Fibroblast of the aortic adventitia (primary cell): ENCODE data around the gene FAR1. TPM values are rescaled to one million over a fixed set of nuclear protein-coding genes. Genes with fewer than 3 reads are reported as not detected.
A peak's percentile ranks its signal among the peaks of the same experiment; 100 is the strongest.

Experiments
- DNase-seq: peaks from one replicate; pipeline ENCODE4 v3.0.0-alpha.2; 2010; ENCODE audit warnings: low read depth
- H3K4me3 ChIP-seq: 2 replicates; pipeline ENCODE4 v1.5.1; 2011; ENCODE audit warnings: low read depth, mild to moderate bottlenecking, control low read depth, low read length, moderate library complexity
- CTCF ChIP-seq: IDR thresholded peaks from 2 replicates; pipeline ENCODE4 v1.5.1; 2011; ENCODE audit warnings: mild to moderate bottlenecking, low read length, control low read depth, inconsistent platforms; ENCODE audit not compliant: insufficient read depth
- total RNA-seq: library from RNA; depleted of rRNA; stranded (reverse); fragments of >200 nt; gene quantifications from 2 replicates; pipeline ENCODE4 v1.2.3, GENCODE V29; 2012; ENCODE audit warnings: low replicate concordance

FAR1 gene
- total RNA-seq, 1 donor, result 67.6 TPM

GRCh38 chr11:13761250-13761649, 92.8 kb downstream of the FAR1 start:
- H3K4me3 ChIP-seq, result no peak overlapping the region
- peak; percentile 63 for DNase-seq
- TF ChIP-seq CTCF, result no peak

DNA sequence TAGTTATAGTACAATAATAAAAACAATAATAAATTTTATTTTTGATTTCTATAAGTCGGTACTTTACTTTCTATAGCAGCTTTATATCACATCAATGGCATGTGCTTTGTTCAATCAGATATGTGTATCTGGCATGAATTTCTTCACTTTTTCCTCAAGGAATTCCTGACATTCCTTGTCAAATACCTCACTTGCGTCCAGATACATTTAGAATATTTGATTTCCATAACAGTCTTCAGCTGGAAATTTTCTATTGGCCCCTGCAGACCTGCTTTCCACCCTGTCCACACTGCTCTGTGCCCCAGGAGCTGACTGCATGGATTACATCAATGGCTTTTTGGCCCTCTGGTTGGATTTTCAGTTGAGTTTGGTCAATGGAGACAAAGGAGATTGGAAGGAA, 93.2 kb downstream of the FAR1 start:
- DNase-seq, result peak; percentile 60

GRCh38 chr11:13762718-13763117, 94.2 kb downstream of the FAR1 start:
- no peak for TF ChIP-seq CTCF
- no peak for DNase-seq
- H3K4me3 ChIP-seq, result no peak overlapping the region

More for the DNA sequence above, 93.2 kb downstream of the FAR1 start:
- no peak overlapping the region for H3K4me3 ChIP-seq
- no peak for TF ChIP-seq CTCF

DNA sequence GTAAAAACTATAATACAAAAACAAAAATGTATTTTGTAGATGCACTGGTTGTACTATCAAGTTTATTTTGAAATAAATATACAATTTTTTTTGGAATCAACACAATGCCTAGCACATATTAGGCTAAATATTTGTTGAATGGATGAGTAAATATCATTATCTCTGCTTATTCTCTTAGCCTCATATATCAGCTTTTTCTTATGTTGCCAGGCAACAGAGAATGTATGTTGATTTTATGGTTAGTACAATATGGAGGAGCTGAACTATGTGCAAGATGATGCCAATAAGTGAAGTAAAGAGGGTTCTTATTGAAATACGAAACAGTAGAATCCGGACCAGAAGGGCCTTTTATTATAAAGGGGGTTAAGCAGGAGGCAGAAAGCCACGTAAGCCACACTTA, 94.9 kb downstream of the FAR1 start:
- no peak overlapping the region for H3K4me3 ChIP-seq
- no peak for TF ChIP-seq CTCF
- DNase-seq, result no peak

- H3K4me3 ChIP-seq, result no peak overlapping the region
- no peak for DNase-seq
- no peak for TF ChIP-seq CTCF
Observed at GRCh38 chr11:13765886-13766285, 97.4 kb downstream of the FAR1 start.

DNA sequence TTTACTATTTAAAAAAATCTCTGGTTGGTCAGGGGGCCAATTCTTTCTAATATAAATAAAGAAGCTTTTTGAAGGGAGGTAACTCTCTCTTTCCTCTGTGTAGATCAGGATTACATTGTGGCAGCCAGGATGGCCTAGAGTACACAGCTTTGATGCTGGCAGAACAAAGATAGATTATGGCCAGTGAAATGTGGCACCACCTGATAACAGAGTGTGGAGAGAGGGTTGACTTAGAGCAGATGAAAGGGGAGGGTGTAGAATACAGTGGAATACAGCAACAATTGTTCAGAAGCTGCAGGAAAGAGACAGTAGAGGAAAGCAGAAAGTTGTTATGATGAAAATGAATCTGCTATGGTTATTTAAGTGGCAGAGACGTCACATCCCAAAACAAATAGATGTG, 99.0 kb downstream of the FAR1 start:
- no peak for DNase-seq
- TF ChIP-seq CTCF, result no peak
- no peak overlapping the region for H3K4me3 ChIP-seq

DNA sequence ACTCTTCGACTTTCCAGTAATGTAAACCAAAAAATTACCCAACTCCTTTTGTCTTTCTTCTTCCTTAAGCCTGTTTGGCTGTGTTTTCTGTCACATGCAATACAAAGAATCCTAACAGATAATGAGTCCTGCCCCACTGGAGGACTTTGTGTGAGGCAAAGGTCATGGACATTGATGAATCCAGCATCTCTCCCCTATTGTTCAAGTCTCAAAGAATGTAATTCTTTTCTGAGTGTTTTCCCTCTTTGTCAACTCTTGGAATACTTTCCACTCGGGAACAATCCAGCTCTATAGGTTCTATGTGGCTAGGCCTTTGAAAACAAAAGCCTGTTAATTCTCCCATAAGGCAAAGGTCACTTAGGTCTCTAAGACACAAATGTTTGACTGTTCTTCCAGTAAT, 100.7 kb downstream of the FAR1 start:
- TF ChIP-seq CTCF, result no peak
- no peak for DNase-seq
- H3K4me3 ChIP-seq, result no peak overlapping the region
